Naive thymus-derived CD8-positive, alpha-beta T cell (primary cell): ENCODE results near the gene NKX2-3. TPM values are rescaled to one million over a fixed set of nuclear protein-coding genes. Genes with fewer than 3 reads are reported as not detected.

Experiments
- ATAC-seq, 2 donors: fragments of 150-1000 bp; cut with Tn5 transposase in 1 of 2; sonication (Bioruptor Pico), chemical (Tn5 transposase) in 1 of 2; 1 replicate in 1 of 2; 2 replicates in 1 of 2; pipeline ENCODE4 v1.10.0; 2021; ENCODE audit warnings: mild to moderate bottlenecking in 2 of 2, moderate library complexity in 2 of 2
- POLR2A ChIA-PET: fragments of 350-600 bp; sonication (Branson Sonifier 250); formaldehyde crosslinking; loops from one replicate; lab custom pipeline; 2021; ENCODE audit warnings: antibody characterized with exemption; lab: Charles Lee
- DNase-seq, 10 donors: peaks; one replicate each; pipeline versions ENCODE4 v3.0.0 to v3.0.0-alpha.2; 2020 to 2022
- H3K27ac Mint-ChIP-seq, 10 donors: one replicate each; pipeline ENCODE4 v1.8.0; 2020 to 2022; ENCODE audit warnings: mild to moderate bottlenecking in 10 of 10, mixed read lengths in 10 of 10, moderate library complexity in 4 of 10, inconsistent platforms in 1 of 10
- H3K27me3 Mint-ChIP-seq, 5 donors: one replicate each; pipeline ENCODE4 v1.8.0; 2021 to 2022; ENCODE audit warnings: mixed read lengths in 5 of 5
- H3K36me3 Mint-ChIP-seq, 3 donors: one replicate each; pipeline ENCODE4 v1.8.0; 2020 to 2022; ENCODE audit warnings: mixed read lengths in 3 of 3, mild to moderate bottlenecking in 2 of 3, inconsistent platforms in 1 of 3
- H3K4me1 Mint-ChIP-seq, 4 donors: one replicate each; pipeline ENCODE4 v1.8.0; 2021 to 2022; ENCODE audit warnings: mixed read lengths in 4 of 4
- H3K4me3 Mint-ChIP-seq, 10 donors: one replicate each; pipeline ENCODE4 v1.8.0; 2020 to 2022; ENCODE audit warnings: mild to moderate bottlenecking in 10 of 10, mixed read lengths in 10 of 10, moderate library complexity in 6 of 10, inconsistent platforms in 1 of 10
- H3K9me3 Mint-ChIP-seq, 9 donors: one replicate each; pipeline ENCODE4 v1.8.0; 2020 to 2022; ENCODE audit warnings: mixed read lengths in 9 of 9, mild to moderate bottlenecking in 3 of 9, inconsistent platforms in 1 of 9, moderate library complexity in 1 of 9
- polyA plus RNA-seq, 3 donors: library from polyadenylated mRNA; unstranded; fragments of 300-500 nt; fragmentation: Illumina TruSeq; gene quantifications; one replicate each; pipeline ENCODE4 v1.2.3, GENCODE V29; 2021
- total RNA-seq, 8 experiments: library from RNA in 2 of 8; stranded (reverse) in 2 of 8; gene quantifications; one replicate each; pipeline ENCODE4 v1.2.3 and lab custom pipeline; 2021 to 2026

NKX2-3 gene
- total and polyA plus RNA-seq, 5 experiments from 2014 or later, result not detected

GRCh38 chr10:99555371-99555770 is 22.6 kb downstream of the NKX2-3 start:
- Mint-ChIP-seq H3K4me1 (peaks cover 0 to 5% (median 0%) of the 10 kb centered on the region in 4 donors), H3K4me3 (no peak overlapping the region), H3K36me3 (no peaks in the 10 kb centered on the region), H3K27ac (no peak overlapping the region), H3K27me3 (peaks cover 26 to 52% (median 28%) of the 10 kb centered on the region in 5 donors), H3K9me3 (no peaks in the 10 kb centered on the region)
- no peak for DNase-seq
- POLR2A ChIA-PET, result interaction anchor here (0.5 kb wide), 1 partner anchor 20 kb away, joined by 4 read pairs; no protein-coding TSS in a partner anchor
- no peak for ATAC-seq

GRCh38 chr10:99555825-99556523 is 23.2 kb downstream of the NKX2-3 start:
- DNase-seq, result no peak
- no peak overlapping the region for H3K27ac Mint-ChIP-seq
- no peaks in the 10 kb centered on the region for H3K36me3 Mint-ChIP-seq
- peaks cover 0 to 5% (median 0%) of the 10 kb centered on the region in 4 donors for H3K4me1 Mint-ChIP-seq
- peaks cover 24 to 57% (median 25%) of the 10 kb centered on the region in 5 donors for H3K27me3 Mint-ChIP-seq
- POLR2A ChIA-PET, result interaction anchor here (0.5 kb wide), 1 partner anchor 21 kb away, joined by 4 read pairs; no protein-coding TSS in a partner anchor
- H3K9me3 Mint-ChIP-seq, result no peaks in the 10 kb centered on the region
- no peak overlapping the region for H3K4me3 Mint-ChIP-seq
- ATAC-seq, result no peak

GRCh38 chr10:99557044-99557443 is 24.3 kb downstream of the NKX2-3 start:
- peaks cover 20 to 57% (median 22%) of the 10 kb centered on the region in 5 donors for H3K27me3 Mint-ChIP-seq
- H3K4me1 Mint-ChIP-seq, result peaks cover 0 to 5% (median 0%) of the 10 kb centered on the region in 4 donors
- DNase-seq (no peak), ATAC-seq (no peak)
- H3K27ac Mint-ChIP-seq, result no peak overlapping the region
- no peak overlapping the region for H3K4me3 Mint-ChIP-seq
- H3K9me3 Mint-ChIP-seq, result no peaks in the 10 kb centered on the region
- no peaks in the 10 kb centered on the region for H3K36me3 Mint-ChIP-seq
- POLR2A ChIA-PET, result no interaction called here

- Mint-ChIP-seq H3K27ac (no peak overlapping the region), H3K36me3 (no peaks in the 10 kb centered on the region), H3K27me3 (peaks cover 18 to 50% (median 25%) of the 10 kb centered on the region in 5 donors), H3K4me1 (peaks cover 0 to 9% (median 0%) of the 10 kb centered on the region in 4 donors), H3K4me3 (no peak overlapping the region), H3K9me3 (no peaks in the 10 kb centered on the region)
- no peak for DNase-seq
- ATAC-seq, result no peak
- POLR2A ChIA-PET, result no interaction called here
These were observed 26.0 kb downstream of the NKX2-3 start for GRCh38 chr10:99558708-99559107.

- ATAC-seq, result no peak
- POLR2A ChIA-PET, result no interaction called here
- Mint-ChIP-seq H3K4me3 (no peak overlapping the region), H3K36me3 (no peaks in the 10 kb centered on the region), H3K4me1 (peaks cover 0 to 9% (median 0%) of the 10 kb centered on the region in 4 donors), H3K27me3 (peaks cover 7 to 36% (median 12%) of the 10 kb centered on the region in 5 donors), H3K9me3 (no peaks in the 10 kb centered on the region), H3K27ac (no peak overlapping the region)
- peak in 7 of 10 donors; percentile 7 to 44 (median 32) for DNase-seq
These were observed 27.8 kb downstream of the NKX2-3 start for GRCh38 chr10:99560277-99561126.

- ATAC-seq (no peak), DNase-seq (no peak)
- Mint-ChIP-seq H3K4me3 (no peak overlapping the region), H3K27me3 (peaks cover 14 to 51% (median 22%) of the 10 kb centered on the region in 5 donors), H3K36me3 (no peaks in the 10 kb centered on the region), H3K9me3 (no peaks in the 10 kb centered on the region), H3K27ac (no peak overlapping the region), H3K4me1 (peaks cover 0 to 5% (median 0%) of the 10 kb centered on the region in 4 donors)
- POLR2A ChIA-PET, result no interaction called here
These were observed 29.9 kb downstream of the NKX2-3 start for GRCh38 chr10:99562631-99563030.

GRCh38 chr10:99564361-99564760 is 31.6 kb downstream of the NKX2-3 start:
- no peak for DNase-seq
- H3K4me1 Mint-ChIP-seq, result peaks cover 0 to 7% (median 0%) of the 10 kb centered on the region in 4 donors
- no peak overlapping the region for H3K4me3 Mint-ChIP-seq
- no peak for ATAC-seq
- POLR2A ChIA-PET, result no interaction called here
- H3K36me3 Mint-ChIP-seq, result peaks cover 0 to 2% (median 0%) of the 10 kb centered on the region in 3 donors
- H3K9me3 Mint-ChIP-seq, result no peaks in the 10 kb centered on the region
- H3K27ac Mint-ChIP-seq, result no peak overlapping the region
- peaks cover 13 to 47% (median 23%) of the 10 kb centered on the region in 5 donors for H3K27me3 Mint-ChIP-seq

GRCh38 chr10:99565166-99565565 is 32.4 kb downstream of the NKX2-3 start:
- ATAC-seq, result no peak
- POLR2A ChIA-PET, result no interaction called here
- Mint-ChIP-seq H3K27me3 (peaks cover 16 to 47% (median 23%) of the 10 kb centered on the region in 5 donors), H3K9me3 (no peaks in the 10 kb centered on the region), H3K27ac (no peak overlapping the region), H3K36me3 (peaks cover 0 to 2% (median 0%) of the 10 kb centered on the region in 3 donors), H3K4me1 (peaks cover 0 to 11% (median 0%) of the 10 kb centered on the region in 4 donors), H3K4me3 (no peak overlapping the region)
- no peak for DNase-seq

GRCh38 chr10:99569253-99569939 is 36.7 kb downstream of the NKX2-3 start:
- Mint-ChIP-seq H3K36me3 (peaks cover 0 to 2% (median 0%) of the 10 kb centered on the region in 3 donors), H3K4me3 (peak overlapping the region in 1 of 10 donors; percentile 50), H3K9me3 (no peaks in the 10 kb centered on the region), H3K27me3 (peaks cover 13 to 41% (median 32%) of the 10 kb centered on the region in 5 donors), H3K4me1 (peaks cover 0 to 9% (median 0%) of the 10 kb centered on the region in 4 donors), H3K27ac (no peak overlapping the region)
- DNase-seq (no peak), ATAC-seq (no peak)
- POLR2A ChIA-PET, result no interaction called here

GRCh38 chr10:99569961-99570360 is 37.2 kb downstream of the NKX2-3 start:
- no peaks in the 10 kb centered on the region for H3K9me3 Mint-ChIP-seq
- DNase-seq (no peak), ATAC-seq (no peak)
- no peak overlapping the region for H3K4me3 Mint-ChIP-seq
- peaks cover 12 to 40% (median 32%) of the 10 kb centered on the region in 5 donors for H3K27me3 Mint-ChIP-seq
- peaks cover 0 to 2% (median 0%) of the 10 kb centered on the region in 3 donors for H3K36me3 Mint-ChIP-seq
- H3K4me1 Mint-ChIP-seq, result peaks cover 0 to 9% (median 0%) of the 10 kb centered on the region in 4 donors
- POLR2A ChIA-PET, result no interaction called here
- H3K27ac Mint-ChIP-seq, result peak overlapping the region in 1 of 10 donors; percentile 41

GRCh38 chr10:99571816-99572215 is 39.1 kb downstream of the NKX2-3 start:
- H3K4me3 Mint-ChIP-seq, result no peak overlapping the region
- no peaks in the 10 kb centered on the region for H3K9me3 Mint-ChIP-seq
- peaks cover 7 to 33% (median 24%) of the 10 kb centered on the region in 5 donors for H3K27me3 Mint-ChIP-seq
- H3K27ac Mint-ChIP-seq, result no peak overlapping the region
- DNase-seq (no peak), ATAC-seq (no peak)
- H3K4me1 Mint-ChIP-seq, result peaks cover 0 to 9% (median 0%) of the 10 kb centered on the region in 4 donors
- peaks cover 0 to 2% (median 0%) of the 10 kb centered on the region in 3 donors for H3K36me3 Mint-ChIP-seq
- POLR2A ChIA-PET, result no interaction called here

- Mint-ChIP-seq H3K27ac (no peak overlapping the region), H3K27me3 (peaks cover 4 to 28% (median 21%) of the 10 kb centered on the region in 5 donors), H3K9me3 (no peaks in the 10 kb centered on the region), H3K4me3 (no peak overlapping the region), H3K4me1 (peaks cover 0 to 9% (median 0%) of the 10 kb centered on the region in 4 donors), H3K36me3 (no peaks in the 10 kb centered on the region)
- POLR2A ChIA-PET, result no interaction called here
- DNase-seq (no peak), ATAC-seq (no peak)
These were observed 41.0 kb downstream of the NKX2-3 start for GRCh38 chr10:99573790-99574189.
